22Rv1 (cell line): ENCODE results near the gene SCAMP4.

Experiments used
- H3K27ac ChIP-seq: fragments of 450-650 bp; 2 replicates; pipeline ENCODE4 v1.5.1; 2017
- ZFX ChIP-seq: fragments of 450-650 bp; IDR thresholded peaks from 2 replicates; pipeline ENCODE4 v1.6.1; 2017; ENCODE audit warnings: antibody characterized with exemption, borderline replicate concordance
- TF ChIP-seq, protein P1 (sequence below): fragments of 450-650 bp; IDR thresholded peaks from 2 replicates; pipeline ENCODE4 v1.5.1; 2017; ENCODE audit warnings: mild to moderate bottlenecking

Gene SCAMP4

DNA sequence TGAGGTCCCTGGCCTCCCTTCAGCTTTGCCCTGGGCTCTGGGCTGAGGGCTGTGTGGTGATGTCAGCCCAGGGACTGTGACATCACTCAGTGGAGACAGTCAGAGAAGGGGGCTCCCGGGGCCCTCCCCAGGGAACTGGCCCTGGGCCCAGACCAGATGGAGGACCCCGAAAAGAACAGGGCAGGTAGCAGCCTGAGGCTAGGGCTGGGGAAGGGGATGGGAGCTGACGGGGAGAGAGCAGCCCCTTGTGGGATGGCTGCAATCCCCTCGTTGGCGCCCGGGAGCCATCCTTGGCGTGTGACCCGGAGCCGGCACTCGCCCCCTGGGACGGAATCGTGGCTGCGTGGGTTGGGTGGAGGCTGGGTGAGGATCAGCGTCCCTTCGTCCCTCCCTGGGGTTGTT is 49.3 kb downstream of the SCAMP4 start:
- H3K27ac ChIP-seq = no peak overlapping the region
- TF ChIP-seq, protein P1, sequence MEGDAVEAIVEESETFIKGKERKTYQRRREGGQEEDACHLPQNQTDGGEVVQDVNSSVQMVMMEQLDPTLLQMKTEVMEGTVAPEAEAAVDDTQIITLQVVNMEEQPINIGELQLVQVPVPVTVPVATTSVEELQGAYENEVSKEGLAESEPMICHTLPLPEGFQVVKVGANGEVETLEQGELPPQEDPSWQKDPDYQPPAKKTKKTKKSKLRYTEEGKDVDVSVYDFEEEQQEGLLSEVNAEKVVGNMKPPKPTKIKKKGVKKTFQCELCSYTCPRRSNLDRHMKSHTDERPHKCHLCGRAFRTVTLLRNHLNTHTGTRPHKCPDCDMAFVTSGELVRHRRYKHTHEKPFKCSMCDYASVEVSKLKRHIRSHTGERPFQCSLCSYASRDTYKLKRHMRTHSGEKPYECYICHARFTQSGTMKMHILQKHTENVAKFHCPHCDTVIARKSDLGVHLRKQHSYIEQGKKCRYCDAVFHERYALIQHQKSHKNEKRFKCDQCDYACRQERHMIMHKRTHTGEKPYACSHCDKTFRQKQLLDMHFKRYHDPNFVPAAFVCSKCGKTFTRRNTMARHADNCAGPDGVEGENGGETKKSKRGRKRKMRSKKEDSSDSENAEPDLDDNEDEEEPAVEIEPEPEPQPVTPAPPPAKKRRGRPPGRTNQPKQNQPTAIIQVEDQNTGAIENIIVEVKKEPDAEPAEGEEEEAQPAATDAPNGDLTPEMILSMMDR = no peak
- TF ChIP-seq ZFX = no peak

DNA sequence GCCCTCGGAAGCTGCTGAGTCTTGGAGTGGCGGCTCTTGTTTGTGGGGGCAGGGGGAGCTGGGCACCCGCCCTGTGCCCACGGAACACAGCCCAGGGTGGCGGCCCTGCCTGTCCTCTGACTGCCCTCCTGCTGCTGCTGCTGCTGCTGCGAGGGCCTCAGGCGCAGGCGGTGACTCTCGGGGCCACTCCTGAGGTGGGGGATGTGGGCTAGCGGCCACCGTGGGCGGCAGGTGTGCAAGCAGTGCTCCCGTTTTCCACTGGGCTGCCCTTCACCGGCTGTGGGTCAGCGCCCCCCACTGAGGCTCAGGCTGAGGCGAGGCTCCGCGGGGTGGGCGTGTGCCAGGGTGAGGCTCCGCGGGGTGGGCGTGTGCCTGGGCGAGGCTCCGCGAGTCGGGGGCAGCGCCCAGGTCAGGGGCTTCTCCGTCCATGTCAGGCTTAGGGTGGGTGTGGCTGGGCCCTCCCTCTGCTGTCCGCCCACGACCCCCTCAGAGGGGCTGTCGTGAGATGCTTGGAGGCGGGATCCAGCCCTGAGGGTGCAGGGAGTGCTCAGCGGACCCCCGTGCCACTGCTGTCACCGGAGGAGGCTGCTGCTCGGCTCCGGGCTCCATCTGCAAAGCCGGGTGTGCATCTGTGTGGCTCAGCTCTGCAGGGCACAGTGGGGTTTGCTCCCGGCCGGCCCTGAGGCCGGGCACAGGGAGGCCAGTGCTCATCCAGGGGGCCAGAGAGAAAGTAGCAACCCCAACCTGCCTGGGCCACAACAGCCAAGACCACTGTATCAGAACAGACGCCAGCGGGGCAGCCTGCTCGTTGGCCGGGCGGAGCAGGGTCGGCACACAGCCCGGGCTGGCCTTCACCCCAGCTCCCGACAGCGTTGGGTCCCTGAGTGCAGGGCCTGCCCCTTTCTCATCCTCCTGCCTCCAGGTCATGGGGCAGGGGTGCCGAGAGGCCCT is 50.2 kb downstream of the SCAMP4 start:
- TF ChIP-seq, protein P1 = no peak
- no peak for TF ChIP-seq ZFX
- no peak overlapping the region for H3K27ac ChIP-seq

DNA sequence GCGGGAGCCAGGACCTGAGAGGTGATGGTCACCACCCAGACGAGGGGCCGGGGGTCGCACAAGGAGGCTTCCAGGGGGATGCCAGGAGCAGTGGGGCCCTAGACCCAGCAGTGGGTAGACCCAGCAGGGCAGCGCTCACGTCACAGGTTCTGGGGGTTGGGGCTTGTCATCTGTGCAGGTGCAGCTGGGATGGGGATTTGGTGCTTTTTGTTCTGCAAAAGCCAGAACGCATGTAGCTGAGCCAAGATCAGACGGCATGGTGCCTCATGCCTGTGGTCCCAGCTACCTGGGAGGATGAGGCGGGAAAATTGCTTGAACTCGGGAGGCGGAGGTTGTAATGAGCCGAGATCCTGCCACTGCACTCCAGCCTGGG is 50.9 kb downstream of the SCAMP4 start:
- H3K27ac ChIP-seq = no peak overlapping the region
- TF ChIP-seq, protein P1 = no peak
- no peak for TF ChIP-seq ZFX

DNA sequence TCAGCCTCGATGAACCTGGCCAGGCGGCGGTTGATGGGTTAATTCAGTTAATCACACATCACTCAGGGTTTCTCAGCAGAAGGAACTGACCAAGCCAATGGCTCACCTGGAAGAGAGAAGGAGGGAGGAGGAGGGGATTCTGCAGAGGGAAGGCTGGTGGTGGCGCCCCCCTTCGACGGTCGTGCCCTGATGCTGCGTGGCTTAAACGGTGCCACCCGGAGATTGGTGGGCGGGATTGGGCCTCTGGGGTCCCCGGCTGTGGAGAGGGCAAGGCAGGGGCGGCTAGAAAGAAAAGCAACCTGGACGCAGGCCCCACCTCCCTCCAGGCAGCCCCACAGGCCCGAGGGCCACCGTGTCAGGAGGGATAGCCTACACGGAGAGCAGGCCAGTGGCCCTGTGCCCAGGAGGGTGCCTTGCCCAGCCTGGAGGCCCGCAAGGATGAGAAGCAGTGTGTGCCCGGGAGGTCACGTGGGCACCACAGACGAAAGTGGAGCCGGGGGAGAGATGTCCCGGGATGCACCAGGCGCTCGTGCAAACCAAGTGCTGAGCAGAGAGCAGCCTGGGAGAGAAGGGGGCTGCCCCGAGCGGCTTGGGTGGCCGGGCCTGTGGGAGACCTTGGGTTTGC is 51.8 kb downstream of the SCAMP4 start:
- no peak overlapping the region for H3K27ac ChIP-seq
- TF ChIP-seq, protein P1 = no peak
- TF ChIP-seq ZFX = no peak

DNA sequence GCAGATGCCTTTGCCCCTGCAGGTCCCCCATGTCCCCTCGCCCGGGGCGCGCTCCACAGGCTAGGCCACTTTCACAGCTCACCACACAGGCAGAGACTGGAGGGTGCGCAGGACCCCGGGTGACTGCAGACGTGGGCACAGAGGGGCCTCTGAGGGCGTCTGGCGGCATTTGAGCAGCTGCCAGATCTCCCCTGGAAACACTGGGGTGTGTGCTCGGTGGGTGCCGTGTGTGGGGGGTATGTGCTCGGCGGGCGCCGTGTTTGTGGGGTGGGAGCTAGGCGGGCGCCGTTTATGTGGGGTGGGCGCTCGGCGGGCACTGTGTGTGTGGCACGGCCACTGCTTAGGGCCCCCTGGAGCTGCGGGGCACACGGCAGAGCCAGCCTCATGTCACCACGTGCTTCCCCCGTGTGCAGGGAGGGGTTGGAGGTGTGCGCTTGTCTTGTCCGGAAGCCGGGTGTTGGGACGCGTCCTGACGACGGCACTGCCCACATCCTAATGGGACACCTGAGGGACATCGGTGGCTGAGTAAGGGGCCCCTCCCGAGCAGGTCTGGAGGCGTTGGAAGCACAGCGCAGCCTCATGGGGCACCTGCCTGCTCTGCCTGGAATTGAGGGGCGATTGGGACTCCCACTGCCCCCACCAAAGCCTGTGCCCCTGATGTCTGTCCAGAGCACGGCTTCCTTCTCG is 52.5 kb downstream of the SCAMP4 start:
- TF ChIP-seq, protein P1 = no peak
- TF ChIP-seq ZFX = no peak
- no peak overlapping the region for H3K27ac ChIP-seq

DNA sequence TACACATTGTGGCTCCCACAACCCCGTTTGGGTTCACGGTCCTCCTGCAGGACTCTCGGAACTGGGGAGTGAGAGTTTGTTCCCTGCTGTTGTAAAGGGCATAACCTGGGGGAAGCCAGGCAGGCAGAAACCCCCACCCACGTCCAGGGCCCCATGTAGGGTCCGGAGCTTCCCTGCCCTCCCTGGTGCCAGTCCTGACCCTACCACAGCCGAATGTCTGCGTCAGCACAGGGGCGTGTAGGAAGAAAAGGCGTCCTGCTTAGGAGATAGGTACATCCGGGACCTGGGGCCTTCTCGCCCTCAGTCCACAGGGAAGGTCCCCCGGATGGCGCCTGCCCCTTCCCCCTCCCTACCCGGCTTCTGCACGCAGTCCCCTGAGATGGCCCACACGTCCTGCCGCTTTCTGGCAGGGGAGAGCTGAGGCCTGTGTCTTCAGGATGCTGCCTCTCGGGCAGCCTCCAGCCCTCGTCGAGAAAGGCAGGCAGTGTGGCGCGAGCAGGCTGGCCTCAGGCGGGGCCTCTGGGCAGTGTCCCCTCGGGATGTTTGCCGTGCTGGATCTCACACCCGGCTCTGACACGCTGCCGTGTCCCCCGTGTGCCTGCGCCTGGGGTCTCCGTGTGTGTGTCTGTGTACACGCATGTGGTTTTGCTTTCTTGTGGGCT is 54.9 kb downstream of the SCAMP4 start:
- TF ChIP-seq, protein P1 = no peak
- TF ChIP-seq ZFX = no peak
- H3K27ac ChIP-seq = no peak overlapping the region
